DND-41 (cell line): ENCODE results near the gene ADGRF1.

Experiments
- ATAC-seq: fragments of 200-7000 bp; cut with Tn5 transposase; 3 replicates; pipeline ENCODE4 v1.9.1; 2021; ENCODE audit warnings: low read depth; ENCODE audit not compliant: insufficient read depth
- DNase-seq: peaks from one replicate; pipeline ENCODE4 v3.0.0-alpha.2; 2020
- H2AFZ ChIP-seq: 2 replicates; pipeline ENCODE4 v1.6.0; 2012; ENCODE audit warnings: low read depth, low read length
- H3K27ac ChIP-seq: 2 replicates; pipeline ENCODE4 v1.5.1; 2012; ENCODE audit warnings: low read length, inconsistent platforms
- H3K27me3 ChIP-seq: fragments of 200-600 bp; sonication (generic); 2 replicates; pipeline ENCODE4 v1.6.0; 2012; ENCODE audit warnings: low read length, mild to moderate bottlenecking, inconsistent platforms; ENCODE audit not compliant: insufficient read depth, poor library complexity
- H3K36me3 ChIP-seq: 2 replicates; pipeline ENCODE4 v1.5.1; 2012; ENCODE audit warnings: low read length, inconsistent platforms; ENCODE audit not compliant: insufficient read depth
- H3K4me1 ChIP-seq: 2 replicates; pipeline ENCODE4 v1.5.1; 2012; ENCODE audit warnings: mild to moderate bottlenecking, low read length; ENCODE audit not compliant: insufficient read depth
- H3K4me2 ChIP-seq: 2 replicates; pipeline ENCODE4 v1.6.0; 2012; ENCODE audit warnings: mild to moderate bottlenecking, moderate library complexity, low read length, inconsistent platforms; ENCODE audit not compliant: insufficient read depth
- H3K4me3 ChIP-seq, 2 experiments: fragments of 200-600 bp in 1 of 2; shearing (Covaris generic) in 1 of 2; 2 replicates each; pipeline ENCODE4 v1.5.1; 2012 to 2016; ENCODE audit warnings: inconsistent platforms in 2 of 2, low read length in 2 of 2, mild to moderate bottlenecking in 2 of 2, low read depth in 1 of 2, moderate library complexity in 1 of 2
- H3K79me2 ChIP-seq: 2 replicates; pipeline ENCODE4 v1.6.0; 2012; ENCODE audit warnings: low read length, inconsistent platforms; ENCODE audit not compliant: insufficient read depth
- H3K9ac ChIP-seq: 2 replicates; pipeline ENCODE4 v1.6.0; 2012; ENCODE audit warnings: low read depth, mild to moderate bottlenecking, inconsistent platforms, low read length, moderate library complexity
- H3K9me3 ChIP-seq: 2 replicates; pipeline ENCODE4 v1.5.1; 2012; ENCODE audit warnings: low read length, moderate library complexity, mild to moderate bottlenecking, inconsistent platforms; ENCODE audit not compliant: insufficient read depth, severe bottlenecking
- H4K20me1 ChIP-seq: 2 replicates; pipeline ENCODE4 v1.6.0; 2012; ENCODE audit warnings: low read length; ENCODE audit not compliant: insufficient read depth
- EZH2 ChIP-seq: IDR thresholded peaks from 3 replicates; pipeline ENCODE4 v1.6.1; 2012; ENCODE audit warnings: borderline replicate concordance, low read depth, mild to moderate bottlenecking, moderate library complexity, low read length, inconsistent platforms; ENCODE audit not compliant: severe bottlenecking
- TF ChIP-seq, protein P1 (sequence below): IDR thresholded peaks from 2 replicates; pipeline ENCODE4 v1.5.1; 2012; ENCODE audit warnings: borderline replicate concordance, low read length, moderate library complexity, mild to moderate bottlenecking; ENCODE audit not compliant: poor library complexity, severe bottlenecking; ENCODE audit errors: extremely low read depth

Gene ADGRF1

DNA sequence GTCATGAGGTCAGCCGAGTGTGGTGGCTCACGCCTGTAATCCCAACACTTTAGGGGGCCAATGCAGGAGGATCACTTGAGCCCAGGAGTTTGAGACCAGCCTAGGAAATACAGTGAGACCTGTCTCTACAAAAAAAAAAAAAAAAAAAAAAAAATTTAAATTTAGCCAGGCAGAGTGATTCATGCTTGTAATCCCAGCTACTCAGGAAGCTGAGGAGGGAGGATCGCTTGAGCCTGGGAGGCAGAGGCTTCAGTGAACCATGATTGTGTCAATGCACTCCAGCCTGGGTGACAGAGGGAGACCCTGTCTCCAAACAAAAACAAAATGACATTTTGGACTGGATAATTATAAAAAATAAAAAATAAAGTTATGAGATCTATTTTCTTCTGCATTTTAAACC, 56.2 kb downstream of the ADGRF1 start:
- no peaks in the 10 kb centered on the region for H3K79me2 ChIP-seq
- TF ChIP-seq EZH2: no peak
- TF ChIP-seq, protein P1, sequence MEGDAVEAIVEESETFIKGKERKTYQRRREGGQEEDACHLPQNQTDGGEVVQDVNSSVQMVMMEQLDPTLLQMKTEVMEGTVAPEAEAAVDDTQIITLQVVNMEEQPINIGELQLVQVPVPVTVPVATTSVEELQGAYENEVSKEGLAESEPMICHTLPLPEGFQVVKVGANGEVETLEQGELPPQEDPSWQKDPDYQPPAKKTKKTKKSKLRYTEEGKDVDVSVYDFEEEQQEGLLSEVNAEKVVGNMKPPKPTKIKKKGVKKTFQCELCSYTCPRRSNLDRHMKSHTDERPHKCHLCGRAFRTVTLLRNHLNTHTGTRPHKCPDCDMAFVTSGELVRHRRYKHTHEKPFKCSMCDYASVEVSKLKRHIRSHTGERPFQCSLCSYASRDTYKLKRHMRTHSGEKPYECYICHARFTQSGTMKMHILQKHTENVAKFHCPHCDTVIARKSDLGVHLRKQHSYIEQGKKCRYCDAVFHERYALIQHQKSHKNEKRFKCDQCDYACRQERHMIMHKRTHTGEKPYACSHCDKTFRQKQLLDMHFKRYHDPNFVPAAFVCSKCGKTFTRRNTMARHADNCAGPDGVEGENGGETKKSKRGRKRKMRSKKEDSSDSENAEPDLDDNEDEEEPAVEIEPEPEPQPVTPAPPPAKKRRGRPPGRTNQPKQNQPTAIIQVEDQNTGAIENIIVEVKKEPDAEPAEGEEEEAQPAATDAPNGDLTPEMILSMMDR: no peak
- H3K9ac ChIP-seq: no peak overlapping the region
- H2AFZ ChIP-seq: no peak overlapping the region
- no peak for DNase-seq
- ATAC-seq: no peak
- H3K27me3 ChIP-seq: no peaks in the 10 kb centered on the region
- no peaks in the 10 kb centered on the region for H4K20me1 ChIP-seq
- H3K4me1 ChIP-seq: no peaks in the 10 kb centered on the region
- H3K27ac ChIP-seq: no peak overlapping the region
- H3K4me3 ChIP-seq: no peak overlapping the region
- no peaks in the 10 kb centered on the region for H3K36me3 ChIP-seq
- no peak overlapping the region for H3K4me2 ChIP-seq
- no peaks in the 10 kb centered on the region for H3K9me3 ChIP-seq

DNA sequence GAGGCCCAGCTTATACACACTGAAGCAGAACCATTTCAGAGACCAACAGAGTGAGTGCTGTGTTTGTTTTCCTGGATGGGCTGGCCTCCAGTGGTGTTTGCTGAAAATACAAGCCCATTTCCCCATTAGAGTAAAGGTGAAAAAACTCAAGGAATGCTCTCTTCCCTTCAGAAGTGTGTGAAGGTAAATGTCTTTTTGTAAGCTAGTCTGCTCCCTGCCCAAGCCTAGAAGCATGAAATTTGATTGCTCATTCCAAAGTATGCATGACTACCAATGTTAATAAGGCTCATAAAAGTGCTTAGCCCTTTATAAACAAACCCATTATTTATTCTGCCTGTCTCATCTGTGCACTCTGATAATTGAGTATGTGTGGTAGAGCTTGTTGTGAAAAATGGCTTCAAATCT, 59.1 kb downstream of the ADGRF1 start:
- Histone ChIP-seq H3K79me2 (no peaks in the 10 kb centered on the region), H3K4me1 (no peaks in the 10 kb centered on the region), H3K27me3 (no peaks in the 10 kb centered on the region), H3K9me3 (no peaks in the 10 kb centered on the region), H3K9ac (no peak overlapping the region), H3K4me2 (no peak overlapping the region), H2AFZ (no peak overlapping the region), H3K4me3 (no peak overlapping the region), H3K27ac (no peak overlapping the region), H4K20me1 (no peaks in the 10 kb centered on the region), H3K36me3 (no peaks in the 10 kb centered on the region)
- ATAC-seq (no peak), DNase-seq (no peak)
- TF ChIP-seq, protein P1: no peak
- TF ChIP-seq EZH2: no peak

DNA sequence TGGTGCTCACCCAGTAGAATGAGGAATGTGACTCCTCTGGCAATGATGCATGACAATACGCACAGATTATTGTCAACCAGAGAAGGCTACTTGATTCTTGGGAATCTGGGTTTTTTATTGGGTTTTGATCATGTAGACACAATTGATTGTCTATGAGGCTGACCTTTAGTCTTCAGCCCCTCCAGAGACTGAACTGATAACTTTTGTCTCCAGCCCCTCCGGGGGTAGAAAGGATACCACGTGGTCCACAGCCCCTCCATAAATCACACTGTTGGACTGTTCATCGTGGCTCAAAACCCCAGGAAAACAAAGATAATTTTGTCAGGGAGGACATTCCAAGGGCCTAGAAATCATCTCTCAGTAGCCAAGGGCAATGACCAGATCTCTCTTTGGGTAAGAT, 62.9 kb downstream of the ADGRF1 start:
- TF ChIP-seq EZH2: no peak
- TF ChIP-seq, protein P1: no peak
- DNase-seq: no peak
- Histone ChIP-seq H3K9me3 (no peaks in the 10 kb centered on the region), H3K27me3 (no peaks in the 10 kb centered on the region), H3K36me3 (no peaks in the 10 kb centered on the region), H3K4me3 (no peak overlapping the region), H3K79me2 (no peaks in the 10 kb centered on the region), H3K4me1 (no peaks in the 10 kb centered on the region), H3K9ac (no peak overlapping the region), H2AFZ (no peak overlapping the region), H4K20me1 (no peaks in the 10 kb centered on the region), H3K4me2 (no peak overlapping the region), H3K27ac (no peak overlapping the region)
- ATAC-seq: no peak

DNA sequence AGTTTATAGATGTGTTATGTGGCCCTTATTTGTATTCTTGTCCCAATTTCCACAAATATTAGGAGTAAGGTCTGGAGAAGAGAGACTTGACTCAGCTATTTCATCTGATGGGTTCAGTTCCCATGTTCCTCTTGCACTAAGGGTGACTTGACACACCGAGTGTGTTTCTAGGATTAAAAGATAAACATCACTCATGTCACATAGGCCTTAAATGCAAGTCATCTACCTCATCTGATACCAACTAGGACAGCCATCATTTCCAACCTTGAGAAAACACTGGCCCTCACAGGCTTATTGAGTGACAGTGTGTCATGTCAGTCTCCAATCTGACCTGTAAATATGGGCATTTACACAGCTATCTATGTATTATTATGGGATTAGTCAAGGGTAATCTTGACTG, 67.3 kb downstream of the ADGRF1 start:
- Histone ChIP-seq H3K9me3 (no peaks in the 10 kb centered on the region), H3K79me2 (no peaks in the 10 kb centered on the region), H3K27me3 (no peaks in the 10 kb centered on the region), H3K27ac (no peak overlapping the region), H4K20me1 (no peaks in the 10 kb centered on the region), H3K4me3 (no peak overlapping the region), H3K4me1 (no peaks in the 10 kb centered on the region), H3K36me3 (no peaks in the 10 kb centered on the region), H2AFZ (no peak overlapping the region), H3K9ac (no peak overlapping the region), H3K4me2 (no peak overlapping the region)
- TF ChIP-seq, protein P1: no peak
- no peak for TF ChIP-seq EZH2
- ATAC-seq (no peak), DNase-seq (no peak)
